ENCODE measurements around the gene CRABP2. TPM values are rescaled to one million over a fixed set of nuclear protein-coding genes. Genes with fewer than 3 reads are reported as not detected.

The CRABP2 gene
- total RNA-seq, 2 experiments from 2014 or later, result 0.78 to 0.90 TPM

DNA sequence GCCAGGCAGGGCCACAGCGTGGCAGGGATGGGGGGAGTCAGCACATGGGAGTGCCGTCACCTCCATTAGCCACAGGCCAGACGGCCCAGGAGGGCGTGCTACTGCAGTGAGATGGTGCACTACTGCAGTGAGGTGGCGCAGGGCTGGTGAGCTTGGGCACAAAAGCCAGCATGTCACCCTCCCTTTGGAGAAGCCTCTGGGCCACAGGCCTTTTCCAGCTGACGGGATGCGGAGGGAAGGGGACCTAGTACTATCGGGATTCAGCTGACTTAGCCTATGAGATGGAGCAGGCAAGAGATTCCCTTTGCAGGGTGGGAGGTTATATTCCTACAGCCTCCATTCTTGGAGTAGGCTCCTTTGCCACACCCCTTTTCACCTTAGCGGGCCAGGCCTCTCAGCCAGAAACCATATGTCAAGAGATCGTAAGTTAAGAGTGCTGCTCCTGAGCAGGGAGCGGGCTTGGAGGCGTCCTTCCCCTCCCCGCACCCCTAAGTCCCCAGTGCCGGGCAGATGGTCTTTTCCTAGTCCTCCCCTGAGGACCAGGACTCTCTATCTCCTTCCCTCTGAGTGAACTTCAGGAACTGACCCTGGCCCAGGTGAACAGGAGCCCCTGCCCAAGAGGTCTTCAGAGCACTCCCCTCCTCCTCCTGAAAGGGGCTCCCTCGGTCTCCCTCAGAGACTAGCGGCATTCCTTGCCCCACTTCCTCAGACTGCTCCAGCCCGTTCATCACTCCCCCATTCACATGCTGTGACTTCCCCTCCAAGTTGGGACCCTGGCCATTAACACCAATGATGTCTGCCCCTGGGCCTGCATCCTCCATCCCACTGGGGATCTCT is 36.4 kb downstream of the CRABP2 start:
- Mint-ChIP-seq H3K4me1 (ENCODE audit: low read depth) (no peaks in the 10 kb centered on the region), H3K4me3 (no peak overlapping the region), H3K27me3 (peaks cover 7% of the 10 kb centered on the region), H3K27ac (no peak overlapping the region), H3K9me3 (no peaks in the 10 kb centered on the region), H3K36me3 (ENCODE audit: low read depth) (no peaks in the 10 kb centered on the region)
- intact Hi-C loops (cut with micrococcal nuclease), result no loop called here
- ChIA-PET CTCF (interaction anchor here (1.9 kb wide), 1 partner anchor 10 kb away, joined by 4 read pairs; no protein-coding TSS in a partner anchor), POLR2A (no interaction called here)
- no peak for ATAC-seq
- DNase-seq, result no peak
- TF ChIP-seq, protein P1, sequence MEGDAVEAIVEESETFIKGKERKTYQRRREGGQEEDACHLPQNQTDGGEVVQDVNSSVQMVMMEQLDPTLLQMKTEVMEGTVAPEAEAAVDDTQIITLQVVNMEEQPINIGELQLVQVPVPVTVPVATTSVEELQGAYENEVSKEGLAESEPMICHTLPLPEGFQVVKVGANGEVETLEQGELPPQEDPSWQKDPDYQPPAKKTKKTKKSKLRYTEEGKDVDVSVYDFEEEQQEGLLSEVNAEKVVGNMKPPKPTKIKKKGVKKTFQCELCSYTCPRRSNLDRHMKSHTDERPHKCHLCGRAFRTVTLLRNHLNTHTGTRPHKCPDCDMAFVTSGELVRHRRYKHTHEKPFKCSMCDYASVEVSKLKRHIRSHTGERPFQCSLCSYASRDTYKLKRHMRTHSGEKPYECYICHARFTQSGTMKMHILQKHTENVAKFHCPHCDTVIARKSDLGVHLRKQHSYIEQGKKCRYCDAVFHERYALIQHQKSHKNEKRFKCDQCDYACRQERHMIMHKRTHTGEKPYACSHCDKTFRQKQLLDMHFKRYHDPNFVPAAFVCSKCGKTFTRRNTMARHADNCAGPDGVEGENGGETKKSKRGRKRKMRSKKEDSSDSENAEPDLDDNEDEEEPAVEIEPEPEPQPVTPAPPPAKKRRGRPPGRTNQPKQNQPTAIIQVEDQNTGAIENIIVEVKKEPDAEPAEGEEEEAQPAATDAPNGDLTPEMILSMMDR (IDR thresholded peaks at IDR 0.05), result no peak

DNA sequence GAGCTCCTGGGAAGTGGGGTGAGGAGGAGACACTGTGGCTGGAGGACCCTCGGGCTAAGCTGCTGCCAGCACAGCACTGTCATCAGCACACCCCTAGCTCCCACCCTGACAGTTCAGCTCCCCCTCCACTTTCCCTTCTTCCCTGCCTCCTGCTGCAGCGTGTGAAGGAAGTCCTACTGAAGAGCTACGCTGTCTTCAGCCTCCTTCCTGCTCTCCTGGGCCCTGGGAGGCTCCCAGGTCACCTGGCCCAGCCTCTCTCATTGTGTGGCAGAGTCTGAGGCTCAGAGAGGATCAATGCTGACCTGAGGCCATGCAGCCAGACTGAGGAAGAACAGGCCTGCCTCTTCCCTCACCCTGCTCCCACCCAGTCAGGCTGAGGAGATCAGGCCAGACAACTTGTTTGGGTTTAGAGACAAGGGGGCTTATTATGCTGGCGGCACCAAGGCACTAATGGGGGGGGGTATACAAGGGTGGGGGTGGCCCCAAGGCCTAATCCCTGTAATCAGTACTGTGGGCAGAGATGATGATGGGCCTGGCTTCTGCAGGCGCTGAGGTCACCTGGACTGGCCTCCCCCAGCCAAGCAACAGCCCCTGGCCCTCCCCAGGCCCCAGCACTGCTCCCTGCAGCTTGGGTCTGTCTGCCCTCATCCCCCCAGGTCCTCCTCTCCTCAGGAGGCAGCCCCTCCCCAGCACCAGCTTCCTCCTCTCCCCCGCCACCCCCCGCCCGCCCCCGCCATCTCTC is 37.2 kb downstream of the CRABP2 start:
- ChIA-PET CTCF (interaction anchor here (0.6 to 1.9 kb wide), 4 partner anchors 9 to 21 kb away, joined by 3 to 4 read pairs (median 4); partner anchors contain the start of gene NES), POLR2A (interaction anchor here (0.6 kb wide), 1 partner anchor 363 kb away, joined by 4 read pairs; no protein-coding TSS in a partner anchor)
- H3K4me3 Mint-ChIP-seq, result no peak overlapping the region
- H3K27me3 Mint-ChIP-seq, result peaks cover 5% of the 10 kb centered on the region
- no peaks in the 10 kb centered on the region for H3K9me3 Mint-ChIP-seq
- intact Hi-C loops (cut with micrococcal nuclease), result no loop called here
- H3K27ac Mint-ChIP-seq, result no peak overlapping the region
- TF ChIP-seq, protein P1 (IDR thresholded peaks at IDR 0.05), result no peak
- H3K36me3 Mint-ChIP-seq (ENCODE audit: low read depth), result no peaks in the 10 kb centered on the region
- no peaks in the 10 kb centered on the region for H3K4me1 Mint-ChIP-seq (ENCODE audit: low read depth)
- no peak for ATAC-seq
- no peak for DNase-seq

DNA sequence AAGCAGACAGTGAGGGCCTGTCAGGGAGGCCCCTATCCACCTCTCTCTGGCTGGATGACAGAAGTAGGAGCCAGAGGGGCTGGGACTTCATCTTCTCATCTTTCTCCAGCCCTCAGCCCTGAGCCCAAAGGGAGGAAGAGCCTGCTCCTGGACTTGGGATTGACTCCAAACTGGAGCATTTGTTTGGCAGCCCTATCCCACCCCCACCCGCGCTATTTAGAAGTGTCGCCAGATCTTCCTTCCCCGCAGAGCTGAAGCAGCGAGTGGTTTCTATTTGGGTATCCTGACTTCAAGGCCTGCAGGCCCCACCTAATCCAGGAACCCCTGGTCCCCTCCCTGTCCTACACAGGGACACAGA is 37.8 kb downstream of the CRABP2 start:
- TF ChIP-seq, protein P1 (IDR thresholded peaks at IDR 0.05), result no peak
- intact Hi-C loops (cut with micrococcal nuclease), result no loop called here
- no peak for DNase-seq
- no peak for ATAC-seq
- no peaks in the 10 kb centered on the region for H3K36me3 Mint-ChIP-seq (ENCODE audit: low read depth)
- peaks cover 3% of the 10 kb centered on the region for H3K4me1 Mint-ChIP-seq (ENCODE audit: low read depth)
- peaks cover 5% of the 10 kb centered on the region for H3K27me3 Mint-ChIP-seq
- CTCF ChIA-PET, result interaction anchor here (0.6 to 1.9 kb wide), 4 partner anchors 8 to 22 kb away, joined by 3 to 4 read pairs (median 4); partner anchors contain the start of gene NES
- POLR2A ChIA-PET, result interaction anchor here (0.6 kb wide), 1 partner anchor 363 kb away, joined by 4 read pairs; no protein-coding TSS in a partner anchor
- H3K9me3 Mint-ChIP-seq, result no peaks in the 10 kb centered on the region
- H3K27ac Mint-ChIP-seq, result no peak overlapping the region
- no peak overlapping the region for H3K4me3 Mint-ChIP-seq

DNA sequence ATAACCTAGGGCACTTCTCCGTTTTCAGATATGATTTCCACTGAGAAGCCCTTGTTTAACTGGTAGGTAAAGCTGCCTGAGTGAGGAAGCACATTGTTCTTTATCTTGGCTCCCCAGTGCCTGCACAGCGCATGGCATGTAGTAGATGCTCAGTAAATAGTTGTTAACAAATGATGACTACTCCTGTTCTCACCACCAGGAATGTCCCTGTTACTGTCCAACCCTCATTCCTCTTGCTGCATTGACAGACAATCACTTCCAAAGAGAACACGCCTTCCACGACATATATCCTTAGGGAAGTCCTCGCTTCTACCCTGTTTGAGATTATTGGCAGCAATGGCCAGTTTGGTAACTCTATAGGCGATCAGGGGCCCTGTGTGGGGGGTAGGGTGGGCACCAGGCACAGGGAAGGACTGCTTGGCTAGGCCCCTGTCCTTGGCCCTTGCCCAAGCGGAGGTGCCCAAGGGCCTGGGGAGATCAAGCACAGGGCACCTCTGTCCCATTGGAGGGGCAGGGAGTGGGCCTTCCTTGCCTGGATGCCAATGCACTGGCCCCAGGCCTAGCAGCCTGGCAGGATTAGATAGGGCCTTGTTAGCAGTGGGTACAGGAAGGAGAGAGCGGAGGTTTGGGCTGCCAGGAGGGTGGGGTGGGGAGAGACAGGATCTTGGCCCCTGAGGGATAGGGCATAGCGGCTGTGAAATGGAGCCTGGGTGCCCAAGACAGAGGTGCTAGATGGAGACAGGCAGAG is 38.3 kb downstream of the CRABP2 start:
- ATAC-seq, result no peak
- CTCF ChIA-PET, result interaction anchor here (0.6 to 1.2 kb wide), 2 partner anchors 10 to 11 kb away, joined by 3 read pairs; partner anchors contain the start of gene NES
- Mint-ChIP-seq H3K9me3 (no peaks in the 10 kb centered on the region), H3K27ac (no peak overlapping the region), H3K4me3 (no peak overlapping the region), H3K36me3 (ENCODE audit: low read depth) (no peaks in the 10 kb centered on the region), H3K4me1 (ENCODE audit: low read depth) (peaks cover 5% of the 10 kb centered on the region), H3K27me3 (peaks cover 5% of the 10 kb centered on the region)
- DNase-seq, result no peak
- POLR2A ChIA-PET, result no interaction called here
- intact Hi-C loops (cut with micrococcal nuclease), result no loop called here
- TF ChIP-seq, protein P1 (IDR thresholded peaks at IDR 0.05), result no peak
